Panc1 (cell line): ENCODE measurements around the gene FCN2. TPM values are rescaled to one million over a fixed set of nuclear protein-coding genes. Genes with fewer than 3 reads are reported as not detected.

Source experiments
- ATAC-seq: fragments of 200-7000 bp; cut with Tn5 transposase; 2 replicates; pipeline ENCODE4 v1.9.1; 2020; ENCODE audit warnings: mild to moderate bottlenecking, moderate library complexity
- BruUV-seq: library from RNA; stranded (reverse); fragments of 400-500 nt; replicated peaks from 2 replicates; lab custom pipeline; 2021; lab: Mats Ljungman, UMichigan
- CTCF ChIA-PET: fragments of 300-600 bp; sonication (Branson Sonifier 250); formaldehyde crosslinking; loops from one replicate; lab custom pipeline; 2022; ENCODE audit warnings: antibody characterized with exemption; lab: Charles Lee
- POLR2A ChIA-PET: fragments of 300-600 bp; sonication (Branson Sonifier 250); formaldehyde crosslinking; loops from one replicate; lab custom pipeline; 2022; ENCODE audit warnings: antibody characterized with exemption; lab: Charles Lee
- DNase-seq: peaks from one replicate; pipeline ENCODE4 v3.0.0-alpha.2; 2010; ENCODE audit warnings: low read depth, low spot score
- H3K27ac ChIP-seq: 2 replicates; pipeline ENCODE4 v1.5.1; 2011; ENCODE audit warnings: mild to moderate bottlenecking, low read length, inconsistent platforms
- H3K27me3 ChIP-seq: fragments of 200-500 bp; sonication (Bioruptor generic); 2 replicates; pipeline ENCODE4 v1.6.0; 2014; ENCODE audit warnings: low read length, inconsistent platforms; ENCODE audit not compliant: control insufficient read depth, insufficient read depth
- H3K36me3 ChIP-seq: fragments of 200-500 bp; sonication (Bioruptor generic); 2 replicates; pipeline ENCODE4 v1.5.1; 2014; ENCODE audit warnings: inconsistent platforms, mild to moderate bottlenecking, low read length, moderate library complexity; ENCODE audit not compliant: control insufficient read depth, insufficient read depth
- H3K4me1 ChIP-seq: 2 replicates; pipeline ENCODE4 v1.5.1; 2011; ENCODE audit warnings: inconsistent platforms, mild to moderate bottlenecking, low read length, moderate library complexity; ENCODE audit not compliant: control insufficient read depth, insufficient read depth
- H3K4me3 ChIP-seq, 2 experiments: 2 replicates each; pipeline ENCODE4 v1.5.1; 2011 to 2012; ENCODE audit warnings: low read depth in 2 of 2, low read length in 2 of 2, mild to moderate bottlenecking in 2 of 2, inconsistent platforms in 1 of 2, moderate library complexity in 1 of 2
- H3K9me3 ChIP-seq: fragments of 200-500 bp; sonication (Bioruptor generic); 2 replicates; pipeline ENCODE4 v1.5.1; 2014; ENCODE audit warnings: low read depth, mild to moderate bottlenecking, inconsistent platforms, low read length, moderate library complexity; ENCODE audit not compliant: control insufficient read depth, insufficient read depth
- CTCF ChIP-seq: fragments of 450-650 bp; IDR thresholded peaks from 2 replicates; pipeline ENCODE4 v1.5.1; 2017; ENCODE audit warnings: mild to moderate bottlenecking
- POLR2AphosphoS5 ChIP-seq: IDR thresholded peaks from 2 replicates; pipeline ENCODE4 v1.6.1; 2012; ENCODE audit warnings: mild to moderate bottlenecking, low read depth, low read length, moderate library complexity
- REST ChIP-seq, 2 experiments: IDR thresholded peaks; 2 replicates each; pipeline ENCODE4 v1.6.1; 2011 to 2012; ENCODE audit warnings: low read depth in 2 of 2, control low read depth in 1 of 2, low read length in 1 of 2, mild to moderate bottlenecking in 1 of 2, moderate library complexity in 1 of 2; ENCODE audit not compliant: insufficient read depth in 1 of 2
- SIN3A ChIP-seq: IDR thresholded peaks from 2 replicates; pipeline ENCODE4 v1.6.1; 2012; ENCODE audit warnings: low read depth, mild to moderate bottlenecking, low read length, moderate library complexity, borderline replicate concordance; ENCODE audit not compliant: insufficient read depth
- TCF7L2 ChIP-seq: IDR thresholded peaks from 2 replicates; pipeline ENCODE4 v1.6.1; 2011; ENCODE audit warnings: mild to moderate bottlenecking, low read depth, low read length, inconsistent platforms
- in situ Hi-C: cut with HindIII; loops from 2 replicates; pipeline ENCODE4 v1.10.0; 2016; ENCODE audit warnings: low sequenced_read_pairs, low pct_unique_long_range_greater_than_20kb
- intact Hi-C: fragments of 100-400 bp; cut with micrococcal nuclease; formaldehyde crosslinking; loops from one replicate; pipeline ENCODE4 v1.10.0; 2022; ENCODE audit not compliant: unreplicated experiment
- total RNA-seq: library from RNA; stranded (reverse); gene quantifications from one replicate; pipeline ENCODE4 v1.2.1, GENCODE V29; 2021; ENCODE audit not compliant: unreplicated experiment

The FCN2 gene
- total RNA-seq, 1 experiment from 2014 or later = not detected

GRCh38 chr9:134883040-134883782, 2.6 kb downstream of the FCN2 start:
- H3K27me3 ChIP-seq = no peaks in the 10 kb centered on the region; the same call in 1 of the 2 replicates
- BruUV-seq = no TSS peak
- ATAC-seq (no peak), DNase-seq (no peak)
- no peaks in the 10 kb centered on the region for H3K4me1 ChIP-seq
- no peak overlapping the region for H3K4me3 ChIP-seq
- H3K27ac ChIP-seq = no peak overlapping the region
- POLR2A ChIA-PET = no interaction called here
- no peaks in the 10 kb centered on the region for H3K9me3 ChIP-seq
- H3K36me3 ChIP-seq = no peaks in the 10 kb centered on the region
- TF ChIP-seq CTCF (no peak), TCF7L2 (no peak), REST (IDR thresholded peaks at IDR 0.05; ENCODE audit: insufficient read depth in 1 of 2, low read depth in 2 of 2, low read length in 1 of 2) (no peak), SIN3A (no peak), POLR2AphosphoS5 (no peak)
- in situ Hi-C loops (no loop called here), intact Hi-C loops (no loop called here)
- CTCF ChIA-PET = no interaction called here

- BruUV-seq = no TSS peak
- ChIA-PET POLR2A (no interaction called here), CTCF (no interaction called here)
- in situ Hi-C loops (no loop called here), intact Hi-C loops (no loop called here)
- Histone ChIP-seq H3K4me3 (no peak overlapping the region), H3K9me3 (no peaks in the 10 kb centered on the region), H3K4me1 (no peaks in the 10 kb centered on the region), H3K36me3 (no peaks in the 10 kb centered on the region), H3K27me3 (no peaks in the 10 kb centered on the region; the same call in 1 of the 2 replicates), H3K27ac (no peak overlapping the region)
- ATAC-seq = no peak
- TF ChIP-seq TCF7L2 (no peak), POLR2AphosphoS5 (no peak), CTCF (no peak)
- DNase-seq = no peak
These were observed 3.9 kb downstream of the FCN2 start for GRCh38 chr9:134884492-134884891.
